ENCODE data around the gene OSTM1.
"Not testable (repeated sequence)": the region's sequence is repeated elsewhere in the genome, so short reads cannot be mapped to it uniquely, and the experiment has no call there.

OSTM1 gene

GRCh38 chr6:108016283-108016682, 58.3 kb downstream of the OSTM1 start:
- not testable (repeated sequence) for DNase-seq (ENCODE audit: low spot score)

GRCh38 chr6:108013787-108014439, 60.6 kb downstream of the OSTM1 start:
- no peak for DNase-seq (ENCODE audit: low spot score)

GRCh38 chr6:108009894-108010293, 64.6 kb downstream of the OSTM1 start:
- DNase-seq (ENCODE audit: low spot score): no peak

DNA sequence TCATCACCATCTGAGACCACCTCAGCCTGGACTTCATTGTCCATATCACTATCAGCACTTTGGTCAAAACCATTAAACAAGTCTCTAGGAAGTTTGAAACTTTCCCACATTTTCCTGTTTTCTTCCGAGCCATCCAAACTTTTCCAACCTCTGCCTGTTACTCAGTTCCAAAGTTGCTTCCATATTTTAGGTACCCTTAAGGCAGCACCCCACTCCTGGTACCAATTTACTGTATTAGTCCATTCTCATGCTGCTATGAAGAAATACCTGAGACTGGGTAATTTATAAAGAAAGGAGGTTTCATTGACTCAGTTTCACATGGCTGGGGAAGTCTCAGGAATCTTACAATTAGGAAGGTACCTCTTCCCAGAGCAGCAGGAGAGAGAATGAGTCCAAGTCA, 65.3 kb downstream of the OSTM1 start:
- not testable (repeated sequence) for DNase-seq (ENCODE audit: low spot score)

GRCh38 chr6:108008363-108008762, 66.2 kb downstream of the OSTM1 start:
- no peak for DNase-seq (ENCODE audit: low spot score)

DNA sequence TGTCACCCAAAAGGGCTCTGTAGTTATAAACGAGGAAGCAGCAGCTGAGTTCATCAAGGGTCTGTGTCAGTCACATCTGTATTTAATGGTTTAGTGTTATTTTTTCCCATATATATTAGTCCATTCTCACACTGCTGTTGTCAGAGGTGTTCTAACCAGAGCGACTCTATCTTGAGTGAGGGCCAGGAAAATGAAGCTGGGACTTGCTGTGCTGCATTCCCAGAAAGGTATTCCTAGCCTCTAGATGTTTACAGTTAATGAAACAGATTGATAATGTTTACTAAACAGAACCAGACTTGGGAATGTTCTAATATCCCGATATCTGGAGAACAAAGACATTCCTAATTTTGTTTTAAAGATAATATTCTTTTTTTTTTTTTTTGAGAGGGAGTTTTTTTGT, 68.6 kb downstream of the OSTM1 start:
- DNase-seq (ENCODE audit: low spot score): no peak

DNA sequence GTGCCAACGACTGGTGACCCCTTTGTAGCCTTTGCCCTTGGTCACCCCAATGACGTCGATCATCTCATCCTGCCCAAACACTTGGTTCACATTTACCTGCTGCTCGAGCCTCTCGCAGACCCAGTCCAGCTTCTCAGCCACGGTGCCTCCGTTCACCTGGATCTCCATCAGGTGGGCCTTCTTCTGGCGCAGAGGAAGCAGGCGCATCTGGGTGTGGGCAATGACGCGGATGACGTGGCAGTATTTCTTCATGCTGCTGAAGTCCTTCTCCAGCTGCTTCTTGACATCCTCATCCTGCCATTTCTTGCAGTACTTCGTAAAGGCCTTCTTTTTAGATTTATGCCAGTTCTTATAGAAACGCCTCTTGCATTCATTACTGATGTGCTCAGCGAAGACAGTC, 69.7 kb downstream of the OSTM1 start:
- no peak for DNase-seq (ENCODE audit: low spot score)

DNA sequence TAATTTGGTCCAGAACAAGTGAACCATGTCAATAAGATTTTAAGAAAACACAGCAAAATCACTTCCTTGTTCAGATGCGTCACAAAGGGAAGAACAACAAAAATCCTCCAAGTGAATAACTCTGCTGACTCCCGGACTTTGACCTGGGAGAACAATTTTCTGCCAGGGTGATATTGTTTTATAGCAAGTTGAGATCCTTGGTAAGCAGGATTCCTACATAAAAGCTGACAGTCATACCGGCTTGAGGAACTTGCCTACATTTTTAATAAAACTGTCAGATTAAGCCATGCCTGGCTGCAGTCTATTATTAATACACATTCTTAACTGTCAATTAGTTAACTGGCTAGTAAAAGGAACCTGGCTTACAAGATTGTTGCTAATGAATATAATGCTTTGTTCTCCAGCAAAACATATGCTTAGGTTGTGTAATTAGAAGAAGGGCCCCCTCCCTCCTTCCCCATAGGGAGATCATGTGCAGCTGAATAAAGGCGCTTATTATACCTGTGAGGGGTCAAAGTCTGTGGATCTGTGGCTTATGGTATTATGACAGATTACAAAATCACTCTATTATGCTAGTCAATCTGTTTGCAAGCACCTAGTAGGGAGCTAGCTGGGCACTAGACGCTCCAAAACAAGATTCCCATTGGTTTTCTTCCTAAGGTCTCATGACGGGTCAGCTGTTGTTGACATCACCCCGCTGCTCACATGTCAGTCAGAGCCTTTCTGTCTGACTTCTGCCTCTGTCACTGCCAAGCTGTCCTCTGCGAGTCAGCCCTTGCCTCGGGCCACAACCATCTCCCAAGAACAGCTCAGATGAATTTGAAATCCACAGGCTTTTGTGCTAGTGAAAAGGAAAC, 71.9 kb downstream of the OSTM1 start:
- peak; percentile 43 for DNase-seq (ENCODE audit: low spot score)

DNA sequence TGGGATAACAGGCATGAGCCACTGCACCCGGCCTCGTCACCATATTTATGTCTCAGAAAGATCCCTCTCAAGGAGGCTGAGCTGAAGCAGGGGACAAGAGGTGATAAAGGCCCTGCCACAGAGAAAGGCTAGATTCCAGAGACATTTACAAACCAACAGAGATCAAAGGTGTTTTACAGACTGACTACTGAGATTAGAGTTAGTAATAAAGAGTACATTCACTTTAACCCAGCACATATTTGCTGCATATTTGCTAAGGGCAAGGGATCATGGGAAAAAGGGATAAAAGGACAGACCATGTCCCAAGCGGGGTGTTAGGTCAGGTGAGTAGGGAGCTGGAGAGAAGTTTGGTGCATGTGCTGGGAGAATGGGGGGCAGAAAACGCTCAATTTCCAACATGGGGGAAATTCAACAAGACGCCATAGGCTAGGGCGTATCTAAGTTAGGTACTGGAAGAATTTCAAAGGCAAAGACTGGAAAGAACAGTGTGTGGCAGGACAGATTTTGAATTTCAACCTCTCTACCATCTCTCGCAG, 72.8 kb downstream of the OSTM1 start:
- no peak for DNase-seq (ENCODE audit: low spot score)

- not testable (repeated sequence) for DNase-seq (ENCODE audit: low spot score)
Measured at GRCh38 chr6:108000259-108000658, 74.3 kb downstream of the OSTM1 start.

- no peak for DNase-seq (ENCODE audit: low spot score)
Measured at GRCh38 chr6:107999341-107999740, 75.2 kb downstream of the OSTM1 start.

- DNase-seq (ENCODE audit: low spot score): no peak
Measured at GRCh38 chr6:107991772-107992550, 82.6 kb downstream of the OSTM1 start.
